Erythroblast (primary cell): ENCODE results near the gene FMOD.

Experiments
- GATA1 ChIP-seq: IDR thresholded peaks from 2 replicates; pipeline ENCODE4 v1.6.1; 2011; ENCODE audit warnings: low read depth, mild to moderate bottlenecking, control low read depth, low read length, moderate library complexity
- POLR2A ChIP-seq: IDR thresholded peaks from 2 replicates; pipeline ENCODE4 v1.6.1; 2011; ENCODE audit warnings: mild to moderate bottlenecking, low read length

DNA sequence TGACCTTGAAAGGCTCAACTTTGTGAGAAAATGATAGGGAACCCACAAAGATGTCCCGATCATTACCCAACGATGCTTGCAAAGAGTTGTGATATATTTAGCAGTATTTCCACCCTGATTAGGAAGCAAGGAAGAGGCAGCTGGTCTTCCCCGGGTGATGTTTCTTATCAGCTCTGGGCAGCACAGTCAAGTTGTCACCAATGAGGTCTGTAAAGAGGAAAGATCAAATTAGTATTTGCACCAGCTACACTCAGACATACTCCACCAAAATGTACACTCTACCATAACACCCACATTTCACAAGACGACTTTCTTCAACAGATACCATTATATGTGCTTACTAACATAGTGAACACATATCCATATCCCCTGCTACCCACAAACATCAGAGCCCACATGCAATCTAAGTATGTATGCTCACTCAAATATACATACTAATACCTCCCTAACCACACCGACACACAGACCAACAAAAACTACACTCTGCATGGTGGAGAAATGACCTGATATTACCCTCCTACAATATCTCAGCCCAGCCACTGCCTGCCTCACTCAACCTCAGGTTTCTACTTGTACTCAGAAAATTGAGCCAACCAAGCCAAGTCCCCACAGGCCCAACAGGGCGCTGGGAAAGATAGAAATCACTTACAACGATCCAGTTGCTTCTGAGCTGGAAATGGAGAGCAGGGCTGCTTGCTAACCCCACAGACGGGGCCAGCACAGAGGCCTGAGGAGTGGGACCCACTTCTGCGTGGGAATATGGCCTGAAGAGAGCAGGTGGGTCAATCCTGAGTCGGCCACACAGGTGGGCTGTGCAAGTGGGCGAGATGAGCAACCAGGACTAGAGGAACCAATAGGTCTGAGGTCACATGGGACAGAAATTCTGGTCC lies 50.2 kb downstream of the FMOD start:
- TF ChIP-seq POLR2A (no peak), GATA1 (no peak)
